HepG2 (cell line): Measurements from ENCODE around the gene MEG3. TPM values are rescaled to one million over a fixed set of nuclear protein-coding genes. Genes with fewer than 3 reads are reported as not detected.

Experiments
- ATF7 ChIP-seq, 2 experiments: fragments of 450-650 bp in 1 of 2; sonication (generic) in 1 of 2; formaldehyde crosslinking in 1 of 2; IDR thresholded peaks; 2 replicates each; pipeline versions ENCODE4 v1.4.0 to v1.6.1; 2016 to 2020; ENCODE audit warnings: antibody characterized with exemption in 1 of 2, mild to moderate bottlenecking in 1 of 2, missing genetic modification reagents in 1 of 2
- FOXK2 ChIP-seq: fragments of 450-650 bp; IDR thresholded peaks from 2 replicates; pipeline ENCODE4 v1.6.1; 2016
- HIVEP1 ChIP-seq: sonication (generic); formaldehyde crosslinking; IDR thresholded peaks from 2 replicates; pipeline ENCODE4 v1.4.0; 2020; ENCODE audit warnings: mild to moderate bottlenecking, missing genetic modification reagents
- HMG20B ChIP-seq: conservative IDR thresholded peaks from 2 replicates; pipeline ENCODE4 v1.6.1; 2016; ENCODE audit warnings: missing genetic modification reagents, missing compliant biosample characterization
- KLF9 ChIP-seq: IDR thresholded peaks from 2 replicates; pipeline ENCODE4 v1.6.1; 2016; ENCODE audit warnings: low read depth
- MBNL3 ChIP-seq: fragments of 250-450 bp; sonication (Bioruptor Pico); conservative IDR thresholded peaks from 2 replicates; pipeline ENCODE4 v1.8.0; 2022; ENCODE audit warnings: mild to moderate bottlenecking, inconsistent platforms
- NFE2L1 ChIP-seq: sonication (generic); formaldehyde crosslinking; IDR thresholded peaks from 2 replicates; pipeline ENCODE4 v1.4.0; 2020; ENCODE audit warnings: missing genetic modification reagents, mild to moderate bottlenecking, borderline replicate concordance
- PLRG1 ChIP-seq: fragments of 450-650 bp; conservative IDR thresholded peaks from 2 replicates; pipeline ENCODE4 v1.6.1; 2016
- SYNCRIP ChIP-seq: fragments of 200-400 bp; formaldehyde crosslinking; IDR thresholded peaks from 2 replicates; pipeline ENCODE4 v1.6.1; 2018; ENCODE audit warnings: mild to moderate bottlenecking, low read depth, low read length; ENCODE audit not compliant: insufficient read depth
- ZMYM3 ChIP-seq: sonication (generic); formaldehyde crosslinking; IDR thresholded peaks from 2 replicates; pipeline ENCODE4 v1.5.1; 2020; ENCODE audit warnings: mild to moderate bottlenecking, missing genetic modification reagents
- ZNF235 ChIP-seq: sonication (generic); formaldehyde crosslinking; IDR thresholded peaks from 2 replicates; pipeline ENCODE4 v1.8.1; 2023; ENCODE audit warnings: mild to moderate bottlenecking, missing genetic modification reagents, borderline replicate concordance
- ZNF337 ChIP-seq: sonication (generic); formaldehyde crosslinking; IDR thresholded peaks from 2 replicates; pipeline ENCODE4 v1.5.1; 2020; ENCODE audit warnings: missing genetic modification reagents, low read depth, mild to moderate bottlenecking, borderline replicate concordance
- ZSCAN9 ChIP-seq: IDR thresholded peaks from 2 replicates; pipeline ENCODE4 v1.6.1; 2016; ENCODE audit warnings: borderline replicate concordance
- polyA plus RNA-seq, 8 experiments: library from polyadenylated mRNA; depleted of rRNA in 3 of 8; stranded (reverse) in 7 of 8; unstranded in 1 of 8; fragments of >200 nt; fragmentation: Illumina TruSeq in 4 of 8; extraction: Trizol in 4 of 8; gene quantifications; 2 replicates each; pipeline versions ENCODE4 v1.2.1 to v1.2.3, GENCODE V29; 2011 to 2016; ENCODE audit warnings: low read depth in 4 of 8, missing spikeins in 1 of 8, mixed read lengths in 1 of 8; ENCODE audit not compliant: insufficient read depth in 1 of 8
- total RNA-seq, 5 experiments: library from RNA; depleted of rRNA; stranded (reverse); fragments of >200 nt; fragmentation: Illumina TruSeq; extraction: Trizol; gene quantifications; 2 replicates each; pipeline ENCODE4 v1.2.3, GENCODE V29; 2016; ENCODE audit warnings: low read depth in 1 of 5
- TF ChIP-seq, protein P1 (sequence below): sonication (generic); formaldehyde crosslinking; IDR thresholded peaks from 2 replicates; pipeline ENCODE4 v1.5.0; 2020; ENCODE audit warnings: missing genetic modification reagents, mild to moderate bottlenecking, borderline replicate concordance
- TF ChIP-seq, protein P2 (sequence below), 2 experiments: sonication (generic) in 1 of 2; formaldehyde crosslinking in 1 of 2; IDR thresholded peaks; 2 replicates each; pipeline versions ENCODE4 v1.6.1 to v1.9.0; 2014 to 2022; ENCODE audit warnings: antibody characterized with exemption in 1 of 2, borderline replicate concordance in 1 of 2, inconsistent platforms in 1 of 2, low read depth in 1 of 2, missing genetic modification reagents in 1 of 2
- TF ChIP-seq, protein P3 (sequence below): sonication (generic); formaldehyde crosslinking; IDR thresholded peaks from 2 replicates; pipeline ENCODE4 v1.4.0; 2020; ENCODE audit warnings: mild to moderate bottlenecking, missing genetic modification reagents
- TF ChIP-seq, protein P4 (sequence below): sonication (generic); formaldehyde crosslinking; IDR thresholded peaks from 2 replicates; pipeline ENCODE4 v1.8.0; 2022; ENCODE audit warnings: mild to moderate bottlenecking, missing genetic modification reagents, moderate library complexity
- TF ChIP-seq, protein P5 (sequence below): IDR thresholded peaks from 2 replicates; pipeline ENCODE4 v1.6.1; 2016; ENCODE audit warnings: low read depth

The MEG3 gene
- total and polyA plus RNA-seq, 2 of the 13 experiments (the other 11 are each of a cell fraction or from before 2014, with no cell fraction given) = 0.17 TPM; not detected in 1

DNA sequence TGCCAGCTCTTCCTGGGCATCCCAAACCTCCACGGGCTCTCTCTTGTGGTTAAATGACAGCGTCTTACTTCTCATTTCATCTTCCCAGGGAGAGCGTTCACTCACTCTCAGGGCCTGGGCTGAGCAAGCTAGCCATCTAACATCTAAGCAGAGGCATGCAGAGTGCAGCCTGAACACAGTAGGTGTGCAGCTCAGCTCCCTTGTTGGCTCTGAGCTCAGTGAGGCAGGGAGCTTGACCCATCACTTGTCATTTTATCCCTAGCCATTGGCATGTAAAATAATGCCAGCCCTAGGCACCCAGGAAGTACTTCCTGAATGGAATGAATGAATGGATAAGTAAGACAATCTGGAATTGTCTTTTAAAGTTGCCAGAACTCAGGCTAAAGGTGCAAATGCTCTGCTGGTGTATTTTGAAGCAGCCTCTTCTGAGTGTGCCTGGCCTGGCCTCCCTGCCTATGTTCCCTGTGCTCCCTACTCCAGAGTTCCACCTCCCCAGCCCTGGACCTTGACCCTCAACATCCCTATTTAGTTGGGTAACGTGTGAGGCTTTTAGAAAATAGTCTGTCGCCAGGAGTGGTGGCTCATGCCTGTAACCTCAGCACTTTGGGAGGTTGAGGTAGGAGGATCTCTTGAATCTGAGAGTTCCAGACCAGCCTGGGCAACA is 9.5 kb upstream of the MEG3 start (continued):
- TF ChIP-seq ZMYM3 = peak; percentile 67; the same call in 1 of the 2 replicates
- no peak for TF ChIP-seq PLRG1
- TF ChIP-seq ZSCAN9 = no peak
- no peak for TF ChIP-seq MBNL3 (CRISPR knock-in tag)
- no peak for TF ChIP-seq ATF7 (IDR thresholded peaks at IDR 0.05)
- no peak for TF ChIP-seq ATF7 (CRISPR knock-in tag; IDR thresholded peaks at IDR 0.05)
- TF ChIP-seq ZNF337 = no peak
- TF ChIP-seq, protein P1, sequence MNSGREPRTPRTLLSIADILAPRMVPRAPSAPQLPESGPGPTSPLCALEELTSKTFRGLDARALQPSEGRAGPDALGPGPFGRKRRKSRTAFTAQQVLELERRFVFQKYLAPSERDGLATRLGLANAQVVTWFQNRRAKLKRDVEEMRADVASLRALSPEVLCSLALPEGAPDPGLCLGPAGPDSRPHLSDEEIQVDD (CRISPR knock-in tag) = no peak
- TF ChIP-seq NFE2L1 (CRISPR knock-in tag) = no peak
- TF ChIP-seq, protein P2, sequence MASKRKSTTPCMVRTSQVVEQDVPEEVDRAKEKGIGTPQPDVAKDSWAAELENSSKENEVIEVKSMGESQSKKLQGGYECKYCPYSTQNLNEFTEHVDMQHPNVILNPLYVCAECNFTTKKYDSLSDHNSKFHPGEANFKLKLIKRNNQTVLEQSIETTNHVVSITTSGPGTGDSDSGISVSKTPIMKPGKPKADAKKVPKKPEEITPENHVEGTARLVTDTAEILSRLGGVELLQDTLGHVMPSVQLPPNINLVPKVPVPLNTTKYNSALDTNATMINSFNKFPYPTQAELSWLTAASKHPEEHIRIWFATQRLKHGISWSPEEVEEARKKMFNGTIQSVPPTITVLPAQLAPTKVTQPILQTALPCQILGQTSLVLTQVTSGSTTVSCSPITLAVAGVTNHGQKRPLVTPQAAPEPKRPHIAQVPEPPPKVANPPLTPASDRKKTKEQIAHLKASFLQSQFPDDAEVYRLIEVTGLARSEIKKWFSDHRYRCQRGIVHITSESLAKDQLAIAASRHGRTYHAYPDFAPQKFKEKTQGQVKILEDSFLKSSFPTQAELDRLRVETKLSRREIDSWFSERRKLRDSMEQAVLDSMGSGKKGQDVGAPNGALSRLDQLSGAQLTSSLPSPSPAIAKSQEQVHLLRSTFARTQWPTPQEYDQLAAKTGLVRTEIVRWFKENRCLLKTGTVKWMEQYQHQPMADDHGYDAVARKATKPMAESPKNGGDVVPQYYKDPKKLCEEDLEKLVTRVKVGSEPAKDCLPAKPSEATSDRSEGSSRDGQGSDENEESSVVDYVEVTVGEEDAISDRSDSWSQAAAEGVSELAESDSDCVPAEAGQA (IDR thresholded peaks at IDR 0.05; ENCODE audit: low read depth) = peak; percentile 53; the same call in 1 of the 2 replicates
- TF ChIP-seq, protein P2 (CRISPR knock-in tag; IDR thresholded peaks at IDR 0.05; ENCODE audit: borderline replicate concordance) = no peak
- TF ChIP-seq, protein P3, sequence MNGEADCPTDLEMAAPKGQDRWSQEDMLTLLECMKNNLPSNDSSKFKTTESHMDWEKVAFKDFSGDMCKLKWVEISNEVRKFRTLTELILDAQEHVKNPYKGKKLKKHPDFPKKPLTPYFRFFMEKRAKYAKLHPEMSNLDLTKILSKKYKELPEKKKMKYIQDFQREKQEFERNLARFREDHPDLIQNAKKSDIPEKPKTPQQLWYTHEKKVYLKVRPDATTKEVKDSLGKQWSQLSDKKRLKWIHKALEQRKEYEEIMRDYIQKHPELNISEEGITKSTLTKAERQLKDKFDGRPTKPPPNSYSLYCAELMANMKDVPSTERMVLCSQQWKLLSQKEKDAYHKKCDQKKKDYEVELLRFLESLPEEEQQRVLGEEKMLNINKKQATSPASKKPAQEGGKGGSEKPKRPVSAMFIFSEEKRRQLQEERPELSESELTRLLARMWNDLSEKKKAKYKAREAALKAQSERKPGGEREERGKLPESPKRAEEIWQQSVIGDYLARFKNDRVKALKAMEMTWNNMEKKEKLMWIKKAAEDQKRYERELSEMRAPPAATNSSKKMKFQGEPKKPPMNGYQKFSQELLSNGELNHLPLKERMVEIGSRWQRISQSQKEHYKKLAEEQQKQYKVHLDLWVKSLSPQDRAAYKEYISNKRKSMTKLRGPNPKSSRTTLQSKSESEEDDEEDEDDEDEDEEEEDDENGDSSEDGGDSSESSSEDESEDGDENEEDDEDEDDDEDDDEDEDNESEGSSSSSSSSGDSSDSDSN = peak; percentile 6; the same call in 1 of the 2 replicates
- TF ChIP-seq FOXK2 = no peak
- no peak for TF ChIP-seq KLF9
- no peak for TF ChIP-seq HIVEP1 (CRISPR knock-in tag)
- TF ChIP-seq ZNF235 (CRISPR knock-in tag) = no peak
- TF ChIP-seq HMG20B = no peak
- TF ChIP-seq SYNCRIP = no peak
- TF ChIP-seq, protein P4, sequence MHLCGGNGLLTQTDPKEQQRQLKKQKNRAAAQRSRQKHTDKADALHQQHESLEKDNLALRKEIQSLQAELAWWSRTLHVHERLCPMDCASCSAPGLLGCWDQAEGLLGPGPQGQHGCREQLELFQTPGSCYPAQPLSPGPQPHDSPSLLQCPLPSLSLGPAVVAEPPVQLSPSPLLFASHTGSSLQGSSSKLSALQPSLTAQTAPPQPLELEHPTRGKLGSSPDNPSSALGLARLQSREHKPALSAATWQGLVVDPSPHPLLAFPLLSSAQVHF (CRISPR knock-in tag) = no peak
- TF ChIP-seq, protein P5, sequence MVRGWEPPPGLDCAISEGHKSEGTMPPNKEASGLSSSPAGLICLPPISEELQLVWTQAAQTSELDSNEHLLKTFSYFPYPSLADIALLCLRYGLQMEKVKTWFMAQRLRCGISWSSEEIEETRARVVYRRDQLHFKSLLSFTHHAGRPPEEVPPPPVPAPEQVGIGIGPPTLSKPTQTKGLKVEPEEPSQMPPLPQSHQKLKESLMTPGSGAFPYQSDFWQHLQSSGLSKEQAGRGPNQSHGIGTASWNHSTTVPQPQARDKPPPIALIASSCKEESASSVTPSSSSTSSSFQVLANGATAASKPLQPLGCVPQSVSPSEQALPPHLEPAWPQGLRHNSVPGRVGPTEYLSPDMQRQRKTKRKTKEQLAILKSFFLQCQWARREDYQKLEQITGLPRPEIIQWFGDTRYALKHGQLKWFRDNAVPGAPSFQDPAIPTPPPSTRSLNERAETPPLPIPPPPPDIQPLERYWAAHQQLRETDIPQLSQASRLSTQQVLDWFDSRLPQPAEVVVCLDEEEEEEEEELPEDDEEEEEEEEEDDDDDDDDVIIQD (CRISPR knock-in tag) = peak; percentile 57; the same call in 1 of the 2 replicates
